ENCODE measurements around the gene TAX1BP3.

TAX1BP3 gene

GRCh38 chr17:3657874-3658783 is 10.2 kb downstream of the TAX1BP3 start:
- DNase-seq: peak; percentile 63

- no peak for DNase-seq
Observed at GRCh38 chr17:3657588-3657869, 10.8 kb downstream of the TAX1BP3 start.

DNA sequence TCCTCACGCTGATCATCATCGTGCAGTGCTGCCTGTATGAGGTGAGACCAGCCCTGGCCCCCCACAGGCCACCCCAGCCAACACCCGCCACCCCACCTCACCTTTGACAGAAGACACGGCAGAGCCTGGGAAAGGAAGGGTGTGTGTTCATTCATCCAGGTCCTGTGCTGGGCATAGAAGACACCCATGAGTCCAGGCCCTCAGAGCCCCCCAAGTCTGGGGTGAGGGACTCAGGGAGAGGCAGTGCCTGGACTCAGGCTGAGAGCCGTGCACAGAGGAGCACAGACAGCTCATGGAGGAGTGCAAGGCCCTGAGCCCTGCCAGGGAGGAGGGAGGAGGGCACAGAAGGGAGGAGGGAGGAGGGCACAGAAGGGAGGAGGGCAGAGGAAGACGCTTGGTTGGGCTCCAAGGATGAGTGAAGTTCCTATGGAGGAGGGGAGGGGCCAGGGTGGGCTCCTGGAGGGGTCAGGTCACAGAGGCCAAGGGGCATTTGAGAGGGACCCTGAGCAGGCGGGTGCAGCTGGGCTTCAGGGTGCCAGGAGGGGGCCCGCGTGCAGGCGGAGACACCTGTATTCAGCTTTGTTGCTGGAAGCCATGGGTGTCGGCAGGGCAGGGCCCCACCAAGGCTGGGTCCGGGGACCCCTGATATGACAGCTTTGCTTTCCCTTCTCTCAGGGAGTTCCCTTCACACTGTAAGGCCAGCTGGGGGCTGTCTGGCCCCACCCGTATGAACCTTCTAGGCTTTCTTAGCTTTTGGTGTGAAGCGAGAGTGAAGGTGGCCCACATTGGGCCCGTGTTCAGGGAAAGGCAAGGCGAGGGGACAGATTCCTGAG is 11.4 kb downstream of the TAX1BP3 start:
- no peak for DNase-seq

- no peak for DNase-seq
Observed at GRCh38 chr17:3656353-3656752, 12.0 kb downstream of the TAX1BP3 start.

DNA sequence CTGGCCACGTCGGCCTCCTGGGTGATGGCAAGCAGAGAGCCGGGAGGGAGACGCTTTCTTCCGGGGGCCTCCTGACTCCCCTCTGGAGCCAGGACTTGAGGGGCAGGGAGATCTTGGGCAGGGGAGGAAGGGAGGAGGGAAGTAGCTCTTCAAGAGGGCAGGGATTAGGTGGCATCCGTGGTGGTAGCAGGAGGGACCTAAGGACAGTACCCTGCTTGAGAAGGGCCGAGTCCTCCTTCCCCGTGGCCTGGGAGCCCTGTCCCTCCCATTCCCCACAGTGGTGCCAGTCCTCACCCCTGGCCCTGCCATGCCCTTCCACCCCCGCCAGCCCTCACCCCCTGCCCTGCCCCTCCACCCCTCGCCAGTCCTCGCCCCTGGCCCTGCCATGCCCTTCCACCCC is 12.6 kb downstream of the TAX1BP3 start:
- DNase-seq: no peak

GRCh38 chr17:3647769-3648555 is 20.4 kb downstream of the TAX1BP3 start:
- peak; percentile 62 for DNase-seq

GRCh38 chr17:3647251-3647650 is 21.1 kb downstream of the TAX1BP3 start:
- no peak for DNase-seq

DNA sequence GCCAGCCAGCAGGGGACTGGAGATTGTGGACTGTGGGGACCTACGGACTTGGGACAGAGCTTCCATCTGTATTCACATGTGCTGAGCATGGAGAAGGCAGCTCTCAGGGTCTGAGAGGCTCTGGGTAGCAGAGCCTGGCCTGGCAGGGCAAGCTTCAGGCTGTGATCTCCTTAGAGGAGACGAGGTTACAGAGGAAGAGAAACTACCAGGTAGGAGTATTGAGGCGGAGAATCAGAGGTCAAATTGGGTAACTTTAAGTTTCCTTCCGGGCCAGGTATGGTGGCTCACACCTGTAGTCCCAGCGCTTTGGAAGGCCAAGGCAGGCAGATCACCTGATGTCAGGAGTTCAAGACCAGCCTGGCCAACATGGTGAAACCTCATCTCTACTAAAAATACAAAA is 23.1 kb downstream of the TAX1BP3 start:
- no peak for DNase-seq

GRCh38 chr17:3643889-3644349 is 24.5 kb downstream of the TAX1BP3 start:
- peak; percentile 19 for DNase-seq

DNA sequence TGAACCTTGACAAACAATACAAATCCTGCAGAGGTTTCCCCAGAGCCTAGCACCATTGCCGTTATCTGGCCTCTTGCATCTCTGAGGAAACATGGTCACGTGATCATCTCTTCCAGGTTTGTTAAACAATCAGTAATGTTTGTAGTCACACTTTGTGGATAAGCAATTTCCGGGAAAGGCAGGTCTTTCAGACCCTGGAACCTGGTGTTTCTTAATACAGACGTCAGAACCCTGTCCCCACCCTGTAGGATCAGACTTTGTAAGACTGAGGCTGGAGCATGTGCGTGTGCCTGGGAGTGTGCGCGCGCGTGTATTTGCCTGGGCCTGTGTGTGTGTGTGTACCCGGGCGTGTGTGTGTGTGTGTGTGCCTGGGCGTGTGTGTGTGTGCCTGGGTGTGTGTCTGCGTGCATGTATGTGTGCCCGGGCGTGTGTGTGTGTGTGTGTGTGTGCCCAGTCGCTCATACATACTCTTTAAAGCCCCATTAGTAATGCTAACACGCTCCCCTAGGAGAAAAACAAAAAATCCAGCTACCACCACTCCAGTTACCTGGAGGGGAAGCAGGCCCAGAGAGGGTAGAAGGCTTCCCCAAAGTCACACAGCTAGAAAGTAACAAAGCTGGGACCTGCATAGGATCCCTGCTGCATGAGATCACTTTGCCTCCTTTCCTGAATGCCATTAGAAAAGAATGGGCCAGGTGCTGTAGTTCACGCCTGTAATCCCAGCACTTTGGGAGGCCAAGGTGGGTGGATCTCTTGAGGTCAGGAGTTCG is 26.5 kb downstream of the TAX1BP3 start:
- DNase-seq: no peak

GRCh38 chr17:3641014-3641413 is 27.4 kb downstream of the TAX1BP3 start:
- DNase-seq: no peak

GRCh38 chr17:3639981-3640596 is 28.3 kb downstream of the TAX1BP3 start:
- DNase-seq: peak; percentile 98

GRCh38 chr17:3636908-3637373 is 31.4 kb downstream of the TAX1BP3 start:
- DNase-seq: no peak

- DNase-seq: peak; percentile 96
Observed at GRCh38 chr17:3636154-3636907, 32.0 kb downstream of the TAX1BP3 start, which contains the start of the genes CTNS and SHPK. TSS of gene CTNS (plus strand) at chr17:3636760. CDS start at chr17:3640207, 3,447 bp downstream. TSS of gene SHPK (minus strand) at chr17:3636250. CDS start at chr17:3636219, 31 bp downstream.

DNA sequence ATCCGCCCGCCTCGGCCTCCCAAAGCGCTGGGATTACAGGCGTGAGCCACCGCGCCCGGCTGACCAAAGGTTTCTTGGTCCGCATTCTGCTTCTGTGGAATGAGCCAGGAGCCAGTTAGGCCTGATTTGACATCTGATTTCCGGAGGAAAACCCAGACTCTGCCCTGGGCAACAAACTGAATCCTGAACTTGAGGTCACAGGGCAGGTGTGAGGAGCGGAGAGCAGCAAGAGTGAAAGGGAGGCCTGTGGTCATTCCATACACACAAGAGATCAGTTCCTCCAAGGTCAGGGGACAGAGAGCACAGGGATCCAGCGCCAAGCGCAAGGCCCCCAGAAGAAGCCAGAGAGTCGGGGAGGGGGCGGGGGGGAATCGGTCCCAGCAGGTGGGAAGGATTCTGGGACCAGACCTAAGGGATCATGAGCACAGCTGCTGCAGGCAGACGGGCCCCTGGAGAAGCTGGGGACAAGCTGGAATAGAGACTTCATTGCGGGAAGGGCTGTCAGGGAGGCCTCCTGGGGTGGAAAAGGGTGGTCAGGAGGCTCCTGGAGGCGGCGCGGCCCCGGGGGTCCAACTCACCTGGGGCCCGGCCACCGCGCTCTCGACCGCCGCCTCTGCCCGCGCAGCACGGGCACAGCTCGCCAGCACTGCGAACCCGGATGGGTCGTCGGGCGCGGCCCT is 32.8 kb downstream of the TAX1BP3 start:
- DNase-seq: no peak

DNA sequence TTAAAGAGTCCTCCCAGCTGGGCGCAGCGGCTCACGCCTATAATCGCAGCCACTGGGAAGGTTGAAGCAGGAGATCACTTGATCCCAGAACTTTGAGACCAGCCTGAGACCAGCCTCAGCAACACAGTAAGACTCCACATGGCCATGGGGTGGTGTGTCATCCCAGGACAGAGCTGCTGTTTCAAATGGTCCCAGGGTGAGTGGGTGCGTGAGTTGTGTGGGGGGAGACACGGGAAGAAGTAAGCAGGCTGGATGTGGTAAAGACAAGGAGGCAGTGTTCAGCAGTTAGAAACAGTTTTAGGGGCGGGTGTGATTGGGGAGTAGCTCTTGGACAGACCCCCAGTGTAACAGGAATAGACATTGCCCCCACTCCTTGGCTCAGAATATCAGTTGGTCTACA is 36.1 kb downstream of the TAX1BP3 start:
- DNase-seq: no peak

- DNase-seq: peak; percentile 81
Observed at GRCh38 chr17:3630781-3631180, 37.6 kb downstream of the TAX1BP3 start.

- DNase-seq: no peak
Observed at GRCh38 chr17:3627769-3628167, 40.6 kb downstream of the TAX1BP3 start.

GRCh38 chr17:3626831-3627768 is 41.3 kb downstream of the TAX1BP3 start:
- no peak for DNase-seq

Measured in MV-4-11 (cell line).